ENCODE measurements around the gene MCFD2. TPM values are rescaled to one million over a fixed set of nuclear protein-coding genes. Genes with fewer than 3 reads are reported as not detected.

Gene MCFD2
- 18.3 TPM for polyA plus RNA-seq (2012; ENCODE audit: insufficient read depth, insufficient read length)

DNA sequence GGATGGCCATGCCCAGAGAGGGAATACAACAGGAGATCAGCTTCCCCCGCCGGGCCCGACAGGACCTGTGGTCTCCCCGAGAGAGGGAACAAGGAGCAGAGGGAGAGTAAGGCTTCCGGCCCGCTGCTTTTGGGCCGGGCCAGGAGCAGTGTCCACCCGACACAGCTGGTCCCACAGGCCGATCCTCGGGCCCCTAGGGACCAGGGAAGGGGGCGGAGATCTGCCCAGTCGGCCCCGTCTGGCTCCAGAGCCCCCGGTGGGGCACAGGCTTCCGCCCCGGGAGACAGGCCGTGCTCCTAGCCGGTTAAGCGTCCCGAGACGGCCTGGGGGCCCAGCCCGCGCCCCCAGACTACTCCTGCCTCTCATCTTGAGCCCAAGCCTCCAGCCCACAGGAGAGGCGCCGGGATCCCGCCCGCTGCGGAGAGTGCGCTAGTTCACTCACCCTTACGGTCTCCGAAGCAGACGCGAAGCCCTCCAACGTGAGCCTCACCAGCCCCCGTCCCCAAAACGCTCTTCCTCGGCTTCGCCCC is at the start of gene MCFD2:
TSS of gene MCFD2 (minus strand) at position 526 of the 530 bp plus-strand sequence. CDS start 6,635 bp downstream, outside the sequence.
- DNase-seq (ENCODE audit: low read depth, low spot score) = no peak
- H3K4me3 ChIP-seq (ENCODE audit: low read length) = peak within 1 kb of the TSS; percentile 74

DNA sequence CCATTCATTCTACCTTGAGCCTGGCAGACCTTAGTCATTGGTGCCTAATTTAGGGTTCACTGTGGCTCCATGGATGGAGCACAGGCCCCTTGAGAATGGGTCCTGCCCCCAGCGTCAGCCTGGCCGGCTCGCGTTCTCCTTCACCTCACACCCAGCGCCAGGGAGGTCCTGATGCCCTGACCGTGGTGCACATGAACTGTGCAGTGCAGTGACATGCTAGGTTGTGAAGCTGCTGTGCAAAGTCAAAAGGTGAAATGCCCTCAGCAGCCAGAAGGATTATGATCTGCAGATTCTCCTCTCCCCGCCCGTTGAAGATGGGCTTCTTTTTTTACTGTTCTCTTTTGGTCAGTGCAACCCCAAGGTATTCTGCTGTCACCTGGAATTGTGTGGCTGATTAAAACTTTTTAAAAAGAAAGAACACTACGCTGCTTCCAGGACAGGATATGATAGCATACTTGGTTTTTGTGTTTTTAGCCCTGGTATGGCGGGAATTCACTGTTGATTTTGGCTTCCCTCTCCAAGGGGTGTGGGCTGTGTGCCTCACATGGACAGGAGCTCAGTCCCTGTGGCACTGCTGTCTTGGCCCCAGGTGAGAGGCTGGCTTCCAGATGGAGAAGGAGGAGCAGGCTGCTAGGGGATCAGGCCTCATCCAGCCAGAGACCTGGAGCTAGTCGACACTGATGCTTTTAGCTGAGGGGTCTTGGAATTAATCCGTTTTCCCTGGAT is 49.4 kb upstream of the MCFD2 start:
- no peak for DNase-seq (ENCODE audit: low read depth, low spot score)
- H3K4me3 ChIP-seq (ENCODE audit: low read length) = no peak overlapping the region

DNA sequence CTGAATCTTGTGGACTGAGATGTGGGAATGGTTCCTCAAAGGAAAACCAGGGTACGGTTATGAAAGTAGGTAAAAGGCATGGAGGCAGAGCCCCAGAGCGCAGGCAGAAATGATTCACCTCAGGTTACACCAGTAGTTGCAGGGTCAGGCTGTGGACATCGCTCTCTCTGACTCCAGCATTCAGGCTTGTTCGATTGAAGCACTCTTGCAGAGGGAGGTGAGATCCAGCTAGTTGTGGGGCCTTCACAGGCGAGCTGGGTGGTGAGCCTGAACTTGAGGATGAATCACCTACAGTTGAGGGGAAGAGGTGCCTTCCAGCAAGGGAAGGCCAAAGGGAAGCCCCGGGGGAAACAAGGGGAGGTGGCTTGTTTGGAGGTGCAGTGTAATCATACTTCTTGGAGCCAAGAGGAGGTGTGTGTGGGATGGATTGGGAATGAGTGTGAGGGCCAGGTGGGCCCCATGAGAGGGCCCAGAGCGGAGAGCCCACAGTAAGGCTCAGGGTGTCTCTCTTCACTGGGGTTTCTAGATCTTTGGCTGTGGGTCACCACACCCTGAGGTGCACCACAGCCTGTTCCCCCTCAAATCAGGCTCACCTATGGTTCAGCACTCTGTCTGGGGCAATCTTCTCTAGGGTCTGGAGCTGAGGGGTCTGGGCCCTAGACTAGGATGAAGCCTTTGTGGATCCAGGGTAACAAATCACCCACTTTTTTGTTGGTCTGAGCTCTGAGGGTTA is 48.5 kb upstream of the MCFD2 start:
- H3K4me3 ChIP-seq (ENCODE audit: low read length) = no peak overlapping the region
- no peak for DNase-seq (ENCODE audit: low read depth, low spot score)

DNA sequence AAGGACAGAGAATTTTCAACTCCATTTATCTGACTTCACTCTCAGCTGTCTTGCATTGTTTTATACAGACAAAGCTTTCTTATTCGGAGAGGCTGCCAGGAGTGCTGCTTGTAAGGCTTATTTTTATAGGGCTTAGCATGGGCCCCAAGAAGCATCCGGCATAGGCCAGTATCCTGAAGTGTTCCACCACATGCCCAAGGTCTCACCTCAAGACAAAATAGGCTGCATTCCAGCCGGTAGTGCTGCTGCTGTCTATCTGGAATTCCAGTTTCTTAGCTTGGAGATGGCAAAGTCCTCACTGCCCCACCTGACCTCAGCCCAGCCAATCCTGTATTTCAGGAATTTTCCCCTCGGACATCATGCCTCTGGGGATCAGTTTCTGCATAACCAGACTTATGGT is 47.6 kb upstream of the MCFD2 start:
- DNase-seq (ENCODE audit: low read depth, low spot score) = no peak
- H3K4me3 ChIP-seq (ENCODE audit: low read length) = no peak overlapping the region

DNA sequence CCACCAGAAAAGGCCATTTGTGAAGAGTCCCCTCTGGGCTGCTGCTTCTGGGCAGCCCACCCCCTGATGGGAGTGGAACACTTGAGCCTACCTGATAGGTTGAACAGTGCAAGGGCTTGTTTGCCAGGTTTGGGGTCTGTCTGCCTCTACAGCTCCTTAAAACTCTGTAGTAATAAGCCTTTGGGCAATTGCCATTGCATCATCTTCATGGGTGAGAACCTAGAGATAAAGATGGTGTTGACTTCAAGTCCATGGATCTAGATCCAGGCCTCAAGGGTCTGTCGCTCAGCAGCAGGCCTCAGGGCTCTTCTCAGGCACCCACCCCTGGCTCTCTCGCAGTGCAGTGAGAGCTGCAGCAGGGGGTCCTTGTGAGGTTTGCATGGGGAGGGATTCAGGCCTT is 47.1 kb upstream of the MCFD2 start:
- H3K4me3 ChIP-seq (ENCODE audit: low read length) = no peak overlapping the region
- DNase-seq (ENCODE audit: low read depth, low spot score) = no peak

DNA sequence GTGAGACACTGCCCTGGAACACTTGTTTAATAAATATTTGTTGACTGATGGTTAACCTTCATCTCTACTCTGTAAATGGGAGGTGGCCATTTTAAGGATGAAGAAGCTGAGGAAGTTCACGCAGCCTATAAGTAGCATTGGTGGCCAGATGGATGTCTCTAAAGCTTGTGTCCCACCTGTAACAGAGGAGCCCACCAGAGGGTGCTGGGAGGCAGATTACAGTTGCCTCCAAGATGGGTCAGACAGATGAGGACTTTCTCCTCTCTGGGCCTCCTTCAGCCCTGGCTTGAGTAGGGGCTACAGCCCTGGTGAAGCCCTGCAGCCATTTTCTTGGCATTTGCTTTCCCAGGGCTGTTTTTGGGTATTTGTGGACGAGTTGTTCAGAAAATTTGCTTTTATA is 45.0 kb upstream of the MCFD2 start:
- no peak for DNase-seq (ENCODE audit: low read depth, low spot score)
- no peak overlapping the region for H3K4me3 ChIP-seq (ENCODE audit: low read length)

DNA sequence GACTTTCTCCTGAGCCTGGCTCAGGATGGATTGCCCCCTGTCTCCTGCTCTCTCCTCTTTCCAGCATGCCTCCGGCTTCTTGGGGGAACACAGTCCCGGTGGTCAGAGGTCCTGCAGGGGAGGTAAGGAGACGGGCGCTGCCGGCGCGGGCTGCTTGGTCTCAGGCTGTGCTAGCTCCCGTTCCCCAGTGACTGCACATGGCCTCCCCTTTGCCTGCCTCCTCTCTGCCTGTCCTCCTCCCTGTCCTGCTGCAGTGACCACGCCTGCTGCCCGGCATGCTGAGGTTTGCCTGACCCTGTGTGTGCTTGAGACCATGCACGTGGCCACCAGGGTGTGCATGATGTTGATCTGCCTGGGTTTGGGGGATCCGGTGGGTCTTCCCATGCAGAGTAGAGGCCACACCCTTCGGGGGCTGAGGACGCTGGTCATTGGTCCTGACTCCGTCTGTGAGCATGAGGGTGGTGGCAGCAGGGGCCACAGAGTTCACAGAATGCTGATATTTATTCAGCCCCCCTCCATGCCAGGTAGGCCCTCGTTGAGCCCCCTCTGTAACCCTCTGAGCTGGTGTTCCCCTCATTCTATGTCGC is 42.9 kb upstream of the MCFD2 start:
- DNase-seq (ENCODE audit: low read depth, low spot score) = no peak
- no peak overlapping the region for H3K4me3 ChIP-seq (ENCODE audit: low read length)

DNA sequence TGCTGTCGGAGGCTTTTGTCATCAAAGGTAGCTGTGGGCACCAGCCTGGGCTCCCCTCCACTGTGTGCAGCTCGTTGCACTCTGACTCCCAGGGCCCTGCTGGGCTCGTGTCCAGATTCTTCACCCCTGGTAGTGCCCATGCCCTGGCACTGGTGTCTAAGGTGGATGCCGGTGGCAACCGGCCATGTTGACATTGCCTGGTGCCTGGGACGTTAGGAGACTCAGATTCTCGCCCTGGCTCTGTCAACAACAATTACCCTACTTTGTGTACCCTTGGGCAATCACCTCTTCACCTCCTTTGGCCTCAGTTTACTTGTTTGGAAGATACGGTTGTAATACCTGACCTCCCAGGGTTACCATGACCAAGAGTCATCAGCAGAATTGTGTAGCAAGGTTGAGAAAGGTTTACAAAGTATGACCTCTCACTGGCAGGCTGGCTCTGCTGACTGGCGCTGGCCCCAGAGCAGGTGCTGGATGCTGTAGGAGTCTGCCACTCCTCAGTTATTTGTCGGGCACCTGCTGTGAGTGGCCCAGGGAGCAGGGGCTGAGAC is 41.5 kb upstream of the MCFD2 start:
- H3K4me3 ChIP-seq (ENCODE audit: low read length) = no peak overlapping the region
- no peak for DNase-seq (ENCODE audit: low read depth, low spot score)

DNA sequence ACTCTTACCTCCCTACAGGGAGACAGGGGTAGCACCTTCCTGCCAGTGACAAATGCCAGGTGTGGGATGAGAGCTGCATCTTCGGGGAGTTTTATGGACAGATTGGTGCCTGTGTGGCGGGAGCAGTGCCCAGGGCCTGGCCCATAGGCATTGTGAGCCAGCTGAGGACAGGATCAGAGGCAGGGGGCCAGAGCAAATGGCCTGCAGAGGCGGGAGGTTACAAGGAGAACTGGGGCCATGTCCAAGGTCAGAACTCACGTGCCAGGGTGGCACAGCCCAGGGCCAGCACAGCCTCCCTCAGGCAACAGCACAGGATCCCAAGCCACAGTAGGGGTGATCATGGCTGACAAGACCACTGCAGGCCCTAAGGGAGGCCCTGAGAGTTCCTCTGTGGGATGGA is 40.2 kb upstream of the MCFD2 start:
- H3K4me3 ChIP-seq (ENCODE audit: low read length) = no peak overlapping the region
- no peak for DNase-seq (ENCODE audit: low read depth, low spot score)

DNA sequence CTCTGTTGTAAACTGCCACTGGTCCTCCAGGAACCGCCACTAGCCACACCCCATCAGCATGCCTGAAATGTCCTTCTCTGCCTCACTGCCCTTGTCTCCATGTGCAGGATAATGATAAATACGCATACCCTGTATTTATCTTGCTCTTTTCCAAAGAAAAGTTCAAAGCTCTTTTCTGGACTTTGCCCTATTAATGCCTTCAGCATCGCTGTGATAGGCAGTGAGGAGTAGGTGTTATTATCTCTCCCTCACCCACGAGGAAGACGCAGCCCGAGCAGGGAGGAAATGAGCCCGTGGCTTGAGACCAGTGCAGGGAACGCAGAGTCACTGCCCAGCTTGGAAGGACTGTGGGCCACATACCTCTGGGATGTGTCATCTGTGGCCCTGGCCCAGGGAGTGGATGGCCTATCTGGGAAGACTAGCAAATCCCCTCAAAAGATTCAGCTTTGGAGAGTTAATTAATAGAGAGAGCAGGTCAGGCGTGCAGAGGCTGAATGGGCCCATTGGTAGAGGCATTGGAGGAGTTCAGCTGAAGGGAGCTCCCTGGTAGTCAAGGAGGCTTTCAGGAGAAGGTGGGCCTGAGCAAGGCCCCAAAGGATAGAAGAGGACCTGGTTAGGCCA is 39.5 kb upstream of the MCFD2 start:
- no peak for DNase-seq (ENCODE audit: low read depth, low spot score)
- H3K4me3 ChIP-seq (ENCODE audit: low read length) = no peak overlapping the region

DNA sequence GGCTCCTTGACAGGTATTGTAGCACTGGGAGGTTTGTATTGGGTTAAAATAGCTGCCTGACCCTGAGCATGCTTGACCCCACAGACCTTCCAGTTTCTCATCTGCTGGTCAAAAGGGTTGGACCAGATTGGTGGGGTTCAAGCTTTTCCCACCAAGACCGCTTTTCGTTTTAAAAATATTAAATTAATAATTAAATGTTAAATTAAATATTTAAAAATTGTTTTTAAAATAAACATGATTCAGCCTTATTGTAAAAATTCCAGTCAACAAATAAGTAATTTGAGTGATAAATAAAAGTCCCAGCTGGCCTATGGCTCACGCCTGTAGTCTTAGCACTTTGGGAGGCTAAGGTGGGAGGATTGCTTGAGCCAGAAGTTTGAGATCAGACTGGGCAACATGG is 36.6 kb upstream of the MCFD2 start:
- H3K4me3 ChIP-seq (ENCODE audit: low read length) = no peak overlapping the region
- DNase-seq (ENCODE audit: low read depth, low spot score) = no peak

DNA sequence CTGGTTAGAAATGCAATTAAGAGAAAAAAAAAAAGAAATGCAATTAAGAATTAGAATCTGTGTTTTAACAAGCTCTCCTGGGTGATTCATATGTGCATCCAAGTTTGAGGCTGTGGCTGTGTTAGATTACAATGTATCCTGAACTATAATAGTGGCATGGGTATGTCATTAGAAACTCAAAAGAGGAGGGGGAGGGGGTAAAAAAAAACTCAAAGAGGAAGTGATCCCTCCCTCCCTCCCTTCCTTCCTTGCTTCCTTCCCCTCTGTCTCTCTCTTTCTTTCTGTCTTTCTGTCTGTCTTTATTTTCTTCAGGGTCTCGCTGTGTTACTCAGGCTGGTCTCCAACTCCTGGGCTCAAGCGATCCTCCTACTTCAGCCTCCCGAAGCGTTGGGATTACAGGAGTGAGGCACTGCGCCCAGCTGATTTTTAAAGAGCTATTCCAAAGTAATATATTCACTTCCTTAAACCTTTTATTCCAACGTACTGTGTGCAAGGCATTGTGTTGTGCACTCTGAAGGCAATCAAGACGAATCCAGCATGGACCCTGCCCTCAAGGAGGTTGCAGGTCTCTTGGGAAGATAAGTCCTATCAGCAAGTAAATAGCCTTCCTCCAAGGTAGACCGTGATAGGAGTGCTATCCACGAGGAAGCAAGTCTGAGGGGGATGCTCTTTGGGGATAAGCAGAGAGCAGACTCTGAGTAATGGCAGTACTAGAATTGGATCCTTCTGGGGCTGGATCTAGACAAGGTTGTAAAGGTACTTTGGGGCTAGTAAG is 35.9 kb upstream of the MCFD2 start:
- no peak for DNase-seq (ENCODE audit: low read depth, low spot score)
- H3K4me3 ChIP-seq (ENCODE audit: low read length) = no peak overlapping the region

DNA sequence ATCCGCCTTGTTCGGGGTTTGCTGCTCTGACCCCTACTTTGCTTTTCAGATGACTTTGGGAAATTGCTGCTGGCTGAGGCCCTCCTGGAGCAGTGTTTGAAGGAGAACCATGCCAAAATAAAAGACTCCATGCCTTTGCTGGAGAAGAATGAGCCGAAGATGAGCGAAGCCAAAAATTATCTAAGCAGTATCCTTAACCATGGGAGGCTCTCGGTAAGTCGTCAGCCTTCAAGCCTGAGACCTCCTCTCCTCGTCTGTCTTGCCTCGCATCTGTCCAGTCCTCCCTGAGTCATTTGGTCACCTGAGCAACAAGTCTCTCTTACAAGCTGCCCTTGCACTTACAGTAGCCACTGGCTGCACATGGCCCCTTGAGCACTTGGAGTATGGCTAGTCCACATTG is 34.7 kb upstream of the MCFD2 start:
- DNase-seq (ENCODE audit: low read depth, low spot score) = no peak
- H3K4me3 ChIP-seq (ENCODE audit: low read length) = no peak overlapping the region

DNA sequence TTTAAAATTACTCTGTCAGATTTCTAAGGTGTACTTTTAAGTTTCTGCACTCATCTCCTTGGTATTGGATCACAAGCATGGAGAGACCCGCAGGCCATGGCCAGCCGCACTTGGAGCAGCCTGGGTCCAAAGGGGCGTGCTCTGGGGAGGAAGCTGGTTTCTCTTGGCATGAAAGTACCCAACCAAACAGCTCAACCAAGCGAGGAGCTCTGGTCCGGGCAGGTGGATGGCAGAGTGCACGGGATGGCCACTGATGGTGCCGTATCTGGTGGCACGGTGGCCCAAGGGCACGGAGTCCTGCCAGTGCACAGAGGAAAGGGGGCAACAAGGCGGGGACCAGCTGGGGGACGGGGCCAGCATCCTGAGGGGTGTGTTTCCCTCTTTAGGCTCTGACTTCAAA is 32.2 kb upstream of the MCFD2 start:
- no peak for DNase-seq (ENCODE audit: low read depth, low spot score)
- no peak overlapping the region for H3K4me3 ChIP-seq (ENCODE audit: low read length)

DNA sequence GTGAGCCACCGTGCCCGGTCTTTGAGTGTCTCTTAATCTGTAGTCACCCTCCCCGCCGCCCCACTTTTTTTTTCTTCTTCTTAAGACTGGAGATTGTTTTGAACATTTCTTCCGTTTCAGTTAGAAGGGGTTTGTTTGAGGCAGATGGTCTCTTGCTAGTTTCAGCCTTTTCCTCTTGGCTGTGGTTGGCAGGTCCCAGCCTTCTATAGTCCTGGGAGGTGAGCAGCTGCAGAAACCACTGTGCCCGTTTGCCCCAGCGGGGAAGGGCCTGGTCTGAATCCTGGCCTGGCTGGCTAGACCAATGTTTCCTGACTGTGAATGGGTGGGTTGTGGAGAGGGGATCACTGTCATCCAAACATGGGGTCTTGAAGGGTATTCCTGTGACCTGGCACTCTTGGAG is 30.1 kb upstream of the MCFD2 start:
- peak overlapping the region; percentile 27 for H3K4me3 ChIP-seq (ENCODE audit: low read length)

DNA sequence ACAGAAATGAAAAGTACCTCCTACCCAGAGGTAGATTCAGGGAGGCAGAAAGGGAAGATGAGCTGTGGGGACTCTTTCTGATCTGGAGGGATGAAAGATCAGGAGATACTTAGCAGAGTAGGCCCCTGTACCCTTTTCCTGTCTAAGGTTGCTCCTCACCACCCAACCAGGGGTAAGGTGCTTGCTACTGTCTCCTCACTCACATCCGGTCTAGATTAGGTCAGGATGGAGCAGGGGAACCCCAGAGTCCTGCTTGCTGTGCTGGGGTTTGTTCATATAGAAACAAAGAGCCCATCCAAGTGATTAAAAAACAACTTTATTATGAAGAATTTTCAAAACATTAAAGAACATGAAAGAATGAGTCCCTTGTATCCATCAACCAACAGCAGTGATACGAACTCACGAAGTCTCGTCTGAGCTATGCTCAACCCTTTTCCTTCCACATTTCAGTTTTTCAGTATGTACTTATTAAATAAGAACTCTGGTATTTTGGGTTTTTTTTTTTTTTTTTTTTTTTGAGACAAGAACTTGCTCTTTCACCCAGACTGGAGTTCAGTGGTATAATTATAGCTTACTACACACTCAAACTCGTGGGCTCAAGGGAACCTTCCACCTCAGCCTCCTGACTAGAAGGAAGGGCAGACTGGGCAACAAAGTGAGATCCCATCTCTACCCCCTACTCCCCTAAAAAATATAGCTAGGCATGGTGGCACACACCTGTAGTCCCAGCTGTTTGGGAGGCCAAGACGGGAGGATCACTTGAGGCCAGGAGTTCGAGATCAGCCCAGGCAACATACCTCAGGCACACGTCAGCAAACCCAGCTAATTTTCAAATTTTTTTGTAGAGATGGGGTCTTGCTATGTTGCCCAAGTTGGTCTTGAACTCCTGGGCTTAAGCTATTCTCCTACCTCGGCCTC is 28.5 kb upstream of the MCFD2 start:
- peak overlapping the region; percentile 81 for H3K4me3 ChIP-seq (ENCODE audit: low read length)
- peak; percentile 75 for DNase-seq (ENCODE audit: low read depth, low spot score)

More for the DNA sequence above, 30.1 kb upstream of the MCFD2 start:
- DNase-seq (ENCODE audit: low read depth, low spot score) = peak; percentile 80

DNA sequence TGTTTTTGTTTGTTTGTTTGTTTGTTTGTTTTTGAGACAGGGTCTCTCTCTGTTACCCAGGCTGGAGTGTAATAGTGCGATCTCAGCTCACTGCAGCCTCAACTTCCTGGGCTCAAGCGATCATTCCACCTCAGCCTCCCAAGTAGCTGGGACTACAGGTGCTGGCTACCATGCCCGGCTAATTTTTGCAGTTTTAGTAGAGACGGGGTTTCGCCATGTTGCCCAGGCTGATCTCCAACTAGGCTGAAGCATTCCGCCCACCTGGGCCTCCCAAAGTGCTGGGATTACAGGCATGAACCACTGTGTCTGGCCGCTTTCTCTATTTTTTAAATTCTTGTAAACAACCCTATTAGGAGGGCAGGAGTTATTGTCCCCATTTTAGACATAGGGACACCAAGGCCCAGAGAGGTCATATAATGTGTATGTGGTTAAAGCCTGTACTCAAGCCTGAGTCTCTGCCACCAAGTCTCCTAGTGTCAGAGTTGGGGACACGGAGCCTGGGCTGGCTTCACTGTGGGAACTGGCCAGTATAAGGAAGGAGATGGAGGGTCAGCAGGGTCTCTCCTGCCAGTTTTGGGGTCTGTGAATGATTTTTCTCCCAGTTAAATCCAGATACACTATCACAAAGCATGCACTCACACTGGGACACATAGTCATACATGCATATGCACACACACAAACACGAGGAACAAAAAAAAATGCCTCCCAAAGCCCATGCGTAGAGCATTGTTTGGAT is 27.5 kb upstream of the MCFD2 start:
- no peak for DNase-seq (ENCODE audit: low read depth, low spot score)
- peak overlapping the region; percentile 81 for H3K4me3 ChIP-seq (ENCODE audit: low read length)
